Measurements from ENCODE around the gene EEPD1. TPM values are rescaled to one million over a fixed set of nuclear protein-coding genes. Genes with fewer than 3 reads are reported as not detected.

The EEPD1 gene
- total RNA-seq, 1 donor from 2014 or later: 6.5 TPM

- Histone ChIP-seq H3K79me2 (ENCODE audit: low read depth) (no peaks in the 10 kb centered on the region), H3K4me2 (no peak overlapping the region), H2AFZ (replicated peaks) (no peak overlapping the region), H3K4me3 (no peak overlapping the region), H3K4me1 (peaks cover 32% of the 10 kb centered on the region), H3F3A (ENCODE audit: low read depth) (peaks cover 27% of the 10 kb centered on the region), H3K9me3 (ENCODE audit: low read depth) (no peaks in the 10 kb centered on the region), H3K36me3 (no peaks in the 10 kb centered on the region), H3K9ac (no peak overlapping the region), H3K27ac (no peak overlapping the region), H3K27me3 (peaks cover 29% of the 10 kb centered on the region), H4K20me1 (ENCODE audit: low read depth) (peaks cover 19% of the 10 kb centered on the region)
- H3K4me3 Mint-ChIP-seq: no peak overlapping the region
- no peak for TF ChIP-seq EZH2phosphoT487 (IDR thresholded peaks at IDR 0.05)
- TF ChIP-seq EZH2 (IDR thresholded peaks at IDR 0.05): no peak
- TF ChIP-seq, protein P1, sequence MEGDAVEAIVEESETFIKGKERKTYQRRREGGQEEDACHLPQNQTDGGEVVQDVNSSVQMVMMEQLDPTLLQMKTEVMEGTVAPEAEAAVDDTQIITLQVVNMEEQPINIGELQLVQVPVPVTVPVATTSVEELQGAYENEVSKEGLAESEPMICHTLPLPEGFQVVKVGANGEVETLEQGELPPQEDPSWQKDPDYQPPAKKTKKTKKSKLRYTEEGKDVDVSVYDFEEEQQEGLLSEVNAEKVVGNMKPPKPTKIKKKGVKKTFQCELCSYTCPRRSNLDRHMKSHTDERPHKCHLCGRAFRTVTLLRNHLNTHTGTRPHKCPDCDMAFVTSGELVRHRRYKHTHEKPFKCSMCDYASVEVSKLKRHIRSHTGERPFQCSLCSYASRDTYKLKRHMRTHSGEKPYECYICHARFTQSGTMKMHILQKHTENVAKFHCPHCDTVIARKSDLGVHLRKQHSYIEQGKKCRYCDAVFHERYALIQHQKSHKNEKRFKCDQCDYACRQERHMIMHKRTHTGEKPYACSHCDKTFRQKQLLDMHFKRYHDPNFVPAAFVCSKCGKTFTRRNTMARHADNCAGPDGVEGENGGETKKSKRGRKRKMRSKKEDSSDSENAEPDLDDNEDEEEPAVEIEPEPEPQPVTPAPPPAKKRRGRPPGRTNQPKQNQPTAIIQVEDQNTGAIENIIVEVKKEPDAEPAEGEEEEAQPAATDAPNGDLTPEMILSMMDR (IDR thresholded peaks at IDR 0.05): no peak
- H3K27me3 Mint-ChIP-seq (ENCODE audit: insufficient read depth, low read depth): peaks cover 4% of the 10 kb centered on the region
- no peak for DNase-seq (ENCODE audit: low spot score)
- H3K9me3 Mint-ChIP-seq: peaks cover 3% of the 10 kb centered on the region
- H3K4me1 Mint-ChIP-seq: peaks cover 42% of the 10 kb centered on the region
- H3K27ac Mint-ChIP-seq: peak overlapping the region; percentile 69
- peaks cover 9% of the 10 kb centered on the region for H3K36me3 Mint-ChIP-seq
Observed at GRCh38 chr7:36297364-36298009, 144.4 kb downstream of the EEPD1 start.

DNA sequence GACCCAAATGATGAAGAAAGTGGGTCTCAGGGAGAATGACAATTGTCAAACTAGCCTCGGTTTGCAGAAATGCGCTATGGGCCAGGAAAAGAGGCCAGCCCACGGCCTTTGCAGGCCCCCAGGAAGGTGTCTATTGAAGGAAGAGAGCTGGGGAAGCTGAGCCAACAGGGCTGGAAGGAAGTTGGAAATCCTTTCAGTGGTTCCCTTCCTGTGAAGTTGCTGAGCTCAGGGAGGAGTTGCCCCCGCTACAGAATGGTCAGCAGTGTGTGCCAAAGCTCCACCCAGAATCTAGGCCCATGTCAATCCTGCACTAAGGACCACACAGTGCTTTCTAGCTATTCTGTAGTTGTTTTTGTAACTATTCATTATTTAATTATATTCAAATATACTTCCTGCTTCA lies 145.1 kb downstream of the EEPD1 start:
- Histone ChIP-seq H3K27me3 (peaks cover 35% of the 10 kb centered on the region), H2AFZ (replicated peaks) (no peak overlapping the region), H3K9ac (no peak overlapping the region), H3K4me1 (peaks cover 38% of the 10 kb centered on the region), H3K27ac (no peak overlapping the region), H4K20me1 (ENCODE audit: low read depth) (peaks cover 19% of the 10 kb centered on the region), H3K79me2 (ENCODE audit: low read depth) (no peaks in the 10 kb centered on the region), H3K36me3 (no peaks in the 10 kb centered on the region), H3K9me3 (ENCODE audit: low read depth) (no peaks in the 10 kb centered on the region), H3K4me3 (no peak overlapping the region), H3K4me2 (no peak overlapping the region), H3F3A (ENCODE audit: low read depth) (peaks cover 27% of the 10 kb centered on the region)
- TF ChIP-seq EZH2phosphoT487 (IDR thresholded peaks at IDR 0.05) (no peak), EZH2 (IDR thresholded peaks at IDR 0.05) (no peak)
- TF ChIP-seq, protein P1 (IDR thresholded peaks at IDR 0.05): no peak
- Mint-ChIP-seq H3K27me3 (ENCODE audit: insufficient read depth, low read depth) (peaks cover 4% of the 10 kb centered on the region), H3K9me3 (peaks cover 3% of the 10 kb centered on the region), H3K27ac (no peak overlapping the region), H3K4me3 (no peak overlapping the region), H3K36me3 (peaks cover 9% of the 10 kb centered on the region), H3K4me1 (peaks cover 48% of the 10 kb centered on the region)
- DNase-seq (ENCODE audit: low spot score): no peak

GRCh38 chr7:36299223-36299774 lies 146.2 kb downstream of the EEPD1 start:
- Histone ChIP-seq H3K27ac (no peak overlapping the region), H3K36me3 (no peaks in the 10 kb centered on the region), H3K4me1 (peaks cover 49% of the 10 kb centered on the region), H3K9ac (no peak overlapping the region), H2AFZ (replicated peaks) (no peak overlapping the region), H3K4me3 (no peak overlapping the region), H3K4me2 (no peak overlapping the region), H3K79me2 (ENCODE audit: low read depth) (no peaks in the 10 kb centered on the region), H3K27me3 (peaks cover 35% of the 10 kb centered on the region), H3K9me3 (ENCODE audit: low read depth) (no peaks in the 10 kb centered on the region), H4K20me1 (ENCODE audit: low read depth) (peaks cover 19% of the 10 kb centered on the region), H3F3A (ENCODE audit: low read depth) (peaks cover 27% of the 10 kb centered on the region)
- Mint-ChIP-seq H3K27ac (no peak overlapping the region), H3K4me3 (no peak overlapping the region), H3K4me1 (peaks cover 60% of the 10 kb centered on the region), H3K9me3 (peaks cover 3% of the 10 kb centered on the region), H3K27me3 (ENCODE audit: insufficient read depth, low read depth) (peaks cover 4% of the 10 kb centered on the region), H3K36me3 (peaks cover 9% of the 10 kb centered on the region)
- TF ChIP-seq EZH2phosphoT487 (IDR thresholded peaks at IDR 0.05) (no peak), EZH2 (IDR thresholded peaks at IDR 0.05) (no peak)
- TF ChIP-seq, protein P1 (IDR thresholded peaks at IDR 0.05): no peak
- no peak for DNase-seq (ENCODE audit: low spot score)

Measured in neural progenitor cell (in vitro differentiated cells).